ENCODE results near the gene ANKRD53. TPM values are rescaled to one million over a fixed set of nuclear protein-coding genes. Genes with fewer than 3 reads are reported as not detected.

Gene ANKRD53, protein sequence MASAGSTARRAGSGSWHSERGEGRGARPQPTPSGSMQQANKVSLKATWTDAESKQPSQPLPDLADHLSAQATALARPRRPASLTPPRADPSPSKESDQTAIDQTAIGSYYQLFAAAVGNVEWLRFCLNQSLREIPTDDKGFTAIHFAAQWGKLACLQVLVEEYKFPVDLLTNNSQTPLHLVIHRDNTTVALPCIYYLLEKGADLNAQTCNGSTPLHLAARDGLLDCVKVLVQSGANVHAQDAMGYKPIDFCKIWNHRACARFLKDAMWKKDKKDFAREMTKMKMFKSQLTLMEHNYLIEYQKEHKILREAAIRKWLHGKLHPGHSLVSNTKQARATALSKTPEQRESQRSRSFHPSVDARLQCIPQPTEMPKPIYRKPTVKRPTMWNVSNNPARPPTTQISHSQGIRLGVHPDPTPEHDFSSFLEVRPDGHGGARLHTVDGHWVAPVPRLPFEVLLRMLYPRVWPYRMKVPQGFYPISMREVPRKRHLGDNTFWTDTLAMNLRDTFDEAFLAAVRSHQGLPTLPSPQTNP
- total RNA-seq, result 10 to 100 TPM in 1 of 2 donors, 1 to 10 TPM in 1; 4.7 to 10.2 TPM

GRCh38 chr2:70978341-70979179, at the start of gene ANKRD53:
TSS of gene ANKRD53 (plus strand) at chr2:70978630. CDS start at chr2:70978646, 16 bp downstream.
- Histone ChIP-seq H3K4me1 (peaks cover 26% of the 10 kb centered on the region), H3K4me3 (peak within 1 kb of the TSS; percentile 35 to 52), H3K27me3 (no peaks in the 10 kb centered on the region), H3K36me3 (replicated peaks in 1 of 2; ENCODE audit: insufficient read depth in 1 of 2, low read depth in 2 of 2) (no peaks in the 10 kb centered on the region), H3K27ac (peak within 1 kb of the TSS; percentile 86 to 92 (median 90)), H3K9me3 (no peaks in the 10 kb centered on the region)
- intact Hi-C loops (cut with DNase I), result no loop called here
- TF ChIP-seq CTCF (IDR thresholded peaks at IDR 0.05), result no peak
- peak; percentile 34 to 68 (median 64) for TF ChIP-seq POLR2A (IDR thresholded peaks at IDR 0.05)
- DNase-seq, result peak; percentile 71 to 85 (median 80)
- 2 to 4% methylated on average over 6 to 67 of the region's 67 CpGs for WGBS, 2 donors
- peak; percentile 73 for ATAC-seq

GRCh38 chr2:70930371-70931329, 47.8 kb upstream of the ANKRD53 start:
- H3K36me3 ChIP-seq (replicated peaks in 1 of 2; ENCODE audit: insufficient read depth in 1 of 2, low read depth in 2 of 2), result no peaks in the 10 kb centered on the region
- TF ChIP-seq POLR2A (IDR thresholded peaks at IDR 0.05) (no peak), CTCF (IDR thresholded peaks at IDR 0.05) (no peak)
- intact Hi-C loops (cut with DNase I), result no loop called here
- H3K27me3 ChIP-seq, result no peaks in the 10 kb centered on the region
- H3K4me1 ChIP-seq, result no peaks in the 10 kb centered on the region
- H3K9me3 ChIP-seq, result no peaks in the 10 kb centered on the region
- ATAC-seq (no peak), DNase-seq (peak in 1 of 4 donors; percentile 2)
- no peak overlapping the region for H3K4me3 ChIP-seq
- no peak overlapping the region for H3K27ac ChIP-seq
- 84 to 93% methylated on average over 4 of the region's 4 CpGs for WGBS, 2 donors

- no peaks in the 10 kb centered on the region for H3K9me3 ChIP-seq
- ATAC-seq, result no peak
- H3K27ac ChIP-seq, result no peak overlapping the region
- no peaks in the 10 kb centered on the region for H3K4me1 ChIP-seq
- intact Hi-C loops (cut with DNase I), result no loop called here
- no peak overlapping the region for H3K4me3 ChIP-seq
- no peaks in the 10 kb centered on the region for H3K27me3 ChIP-seq
- 80% methylated on average over 9 of the region's 9 CpGs for WGBS, 2 donors
- no peak for TF ChIP-seq POLR2A (IDR thresholded peaks at IDR 0.05)
- no peak for TF ChIP-seq CTCF (IDR thresholded peaks at IDR 0.05)
- peak in 1 of 4 donors; percentile 7 for DNase-seq
- no peaks in the 10 kb centered on the region for H3K36me3 ChIP-seq (replicated peaks in 1 of 2; ENCODE audit: insufficient read depth in 1 of 2, low read depth in 2 of 2)
Observed at GRCh38 chr2:70931376-70932000, 46.9 kb upstream of the ANKRD53 start.

DNA sequence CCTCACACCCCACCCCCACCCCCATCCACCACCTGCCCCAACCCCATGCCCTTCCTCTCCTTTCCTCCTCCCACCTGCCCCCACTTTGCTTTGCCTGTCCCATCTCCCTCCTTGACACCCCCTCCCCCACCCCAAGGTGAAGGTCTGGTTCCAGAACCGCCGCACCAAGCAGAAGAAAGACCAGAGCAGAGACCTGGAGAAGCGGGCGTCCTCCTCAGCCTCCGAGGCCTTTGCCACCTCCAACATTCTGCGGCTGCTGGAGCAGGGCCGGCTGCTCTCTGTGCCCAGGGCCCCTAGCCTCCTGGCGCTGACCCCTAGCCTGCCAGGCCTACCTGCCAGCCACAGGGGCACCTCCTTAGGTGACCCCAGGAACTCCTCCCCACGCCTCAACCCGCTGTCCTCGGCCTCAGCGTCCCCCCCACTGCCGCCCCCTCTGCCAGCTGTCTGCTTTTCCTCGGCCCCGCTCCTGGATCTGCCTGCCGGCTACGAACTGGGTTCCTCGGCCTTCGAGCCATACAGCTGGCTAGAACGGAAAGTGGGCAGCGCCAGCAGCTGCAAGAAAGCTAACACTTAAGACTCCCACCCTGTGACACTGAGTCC, 45.7 kb upstream of the ANKRD53 start:
- ATAC-seq (no peak), DNase-seq (peak in 1 of 4 donors; percentile 6)
- TF ChIP-seq POLR2A (IDR thresholded peaks at IDR 0.05), result no peak
- TF ChIP-seq CTCF (IDR thresholded peaks at IDR 0.05), result no peak
- Histone ChIP-seq H3K4me3 (no peak overlapping the region), H3K4me1 (no peaks in the 10 kb centered on the region), H3K36me3 (replicated peaks in 1 of 2; ENCODE audit: insufficient read depth in 1 of 2, low read depth in 2 of 2) (no peaks in the 10 kb centered on the region), H3K9me3 (no peaks in the 10 kb centered on the region), H3K27me3 (no peaks in the 10 kb centered on the region), H3K27ac (no peak overlapping the region)
- intact Hi-C loops (cut with DNase I), result no loop called here
- 93 to 96% methylated on average over 18 to 21 of the region's 21 CpGs for WGBS, 2 donors

Measured in body of pancreas (tissue), 4 donors.